DLD1 (cell line): ENCODE results near the gene DIAPH3.
"Not testable (repeated sequence)": the region's sequence is repeated elsewhere in the genome, so short reads cannot be mapped to it uniquely, and the experiment has no call there.

Source experiments
- in situ Hi-C: cut with HindIII; loops from 2 replicates; pipeline ENCODE4 v1.10.0; 2017; ENCODE audit warnings: low sequenced_read_pairs

The DIAPH3 gene, protein sequence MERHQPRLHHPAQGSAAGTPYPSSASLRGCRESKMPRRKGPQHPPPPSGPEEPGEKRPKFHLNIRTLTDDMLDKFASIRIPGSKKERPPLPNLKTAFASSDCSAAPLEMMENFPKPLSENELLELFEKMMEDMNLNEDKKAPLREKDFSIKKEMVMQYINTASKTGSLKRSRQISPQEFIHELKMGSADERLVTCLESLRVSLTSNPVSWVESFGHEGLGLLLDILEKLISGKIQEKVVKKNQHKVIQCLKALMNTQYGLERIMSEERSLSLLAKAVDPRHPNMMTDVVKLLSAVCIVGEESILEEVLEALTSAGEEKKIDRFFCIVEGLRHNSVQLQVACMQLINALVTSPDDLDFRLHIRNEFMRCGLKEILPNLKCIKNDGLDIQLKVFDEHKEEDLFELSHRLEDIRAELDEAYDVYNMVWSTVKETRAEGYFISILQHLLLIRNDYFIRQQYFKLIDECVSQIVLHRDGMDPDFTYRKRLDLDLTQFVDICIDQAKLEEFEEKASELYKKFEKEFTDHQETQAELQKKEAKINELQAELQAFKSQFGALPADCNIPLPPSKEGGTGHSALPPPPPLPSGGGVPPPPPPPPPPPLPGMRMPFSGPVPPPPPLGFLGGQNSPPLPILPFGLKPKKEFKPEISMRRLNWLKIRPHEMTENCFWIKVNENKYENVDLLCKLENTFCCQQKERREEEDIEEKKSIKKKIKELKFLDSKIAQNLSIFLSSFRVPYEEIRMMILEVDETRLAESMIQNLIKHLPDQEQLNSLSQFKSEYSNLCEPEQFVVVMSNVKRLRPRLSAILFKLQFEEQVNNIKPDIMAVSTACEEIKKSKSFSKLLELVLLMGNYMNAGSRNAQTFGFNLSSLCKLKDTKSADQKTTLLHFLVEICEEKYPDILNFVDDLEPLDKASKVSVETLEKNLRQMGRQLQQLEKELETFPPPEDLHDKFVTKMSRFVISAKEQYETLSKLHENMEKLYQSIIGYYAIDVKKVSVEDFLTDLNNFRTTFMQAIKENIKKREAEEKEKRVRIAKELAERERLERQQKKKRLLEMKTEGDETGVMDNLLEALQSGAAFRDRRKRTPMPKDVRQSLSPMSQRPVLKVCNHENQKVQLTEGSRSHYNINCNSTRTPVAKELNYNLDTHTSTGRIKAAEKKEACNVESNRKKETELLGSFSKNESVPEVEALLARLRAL

DNA sequence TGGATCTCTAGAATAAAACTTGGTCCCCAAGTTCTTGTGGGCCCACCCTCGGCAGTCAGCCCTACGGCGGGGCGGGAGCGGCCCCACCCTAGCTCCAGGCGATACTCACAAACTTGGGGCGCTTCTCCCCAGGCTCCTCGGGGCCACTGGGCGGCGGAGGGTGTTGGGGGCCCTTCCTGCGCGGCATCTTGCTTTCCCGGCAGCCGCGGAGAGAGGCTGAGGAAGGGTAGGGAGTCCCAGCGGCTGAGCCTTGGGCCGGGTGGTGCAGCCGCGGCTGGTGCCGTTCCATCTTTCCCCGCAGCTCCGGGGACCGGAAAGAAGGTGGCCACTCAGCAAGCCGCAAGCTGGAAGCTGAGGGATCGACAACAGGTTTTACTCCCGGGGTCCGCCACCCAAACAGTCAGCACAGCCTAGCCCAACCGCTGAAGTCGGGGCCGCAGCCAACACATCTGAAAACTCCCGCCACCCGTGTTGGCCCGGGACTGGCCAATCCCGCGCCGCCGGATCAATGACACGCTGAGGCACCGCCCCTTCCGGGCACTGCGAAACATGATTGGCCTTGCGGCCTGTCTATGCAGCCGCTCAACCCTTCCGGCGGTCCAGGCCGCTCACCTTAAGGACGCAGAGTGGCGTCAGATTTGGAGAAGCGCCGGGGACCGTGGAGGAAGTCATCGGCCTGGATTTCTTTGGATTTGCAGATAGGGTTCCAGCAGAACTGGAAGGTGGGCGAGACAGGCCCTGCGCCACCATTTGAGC lies at the start of gene DIAPH3:
DIAPH3 (minus strand) TSS at position 451 of the 756 bp plus-strand sequence; CDS start at position 289, 162 bp downstream.
- in situ Hi-C loops = no loop called here

DNA sequence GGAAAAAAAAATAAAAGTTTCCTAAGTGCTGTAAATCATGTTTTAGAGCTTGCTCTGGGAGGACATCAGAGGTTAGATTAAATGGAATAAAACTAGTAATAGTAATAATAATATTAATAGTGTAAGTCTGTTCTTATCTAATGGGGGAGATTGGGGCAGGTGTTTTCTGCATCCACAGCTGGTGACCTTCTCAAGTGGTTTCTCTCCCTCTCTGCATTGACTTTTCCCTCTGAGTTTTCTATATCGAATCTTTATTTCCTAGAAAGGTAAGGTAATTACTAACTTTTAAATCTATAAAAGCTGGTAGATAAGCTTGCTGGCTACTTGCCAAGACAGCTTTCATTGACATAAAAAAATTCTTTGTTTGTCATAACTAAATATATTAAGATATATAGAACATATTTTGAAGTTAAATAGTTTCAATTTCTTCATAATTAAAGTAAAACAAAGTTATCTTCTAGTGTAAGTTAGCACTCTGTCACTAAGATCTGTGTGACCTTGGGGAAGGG lies 49.6 kb upstream of the DIAPH3 start:
- in situ Hi-C loops = no loop called here

DNA sequence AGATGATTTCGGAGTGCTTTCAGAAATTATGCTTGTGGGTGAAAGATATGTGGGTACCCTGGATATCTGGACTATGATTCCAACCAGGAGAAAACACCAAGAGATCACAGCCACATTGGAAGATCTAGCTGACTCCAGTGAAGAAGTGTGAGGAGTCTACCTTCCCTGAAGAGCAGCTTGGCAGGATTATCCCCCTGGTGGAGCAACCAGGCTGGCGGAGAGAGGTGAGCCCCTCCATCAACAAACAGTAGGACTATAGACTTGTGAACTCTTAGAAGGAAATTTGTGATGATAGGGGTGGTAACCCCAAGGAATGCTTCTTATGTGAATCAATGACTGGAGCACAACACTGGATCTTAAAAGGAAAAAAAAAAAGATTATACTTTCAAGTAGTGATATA lies 47.8 kb upstream of the DIAPH3 start:
- in situ Hi-C loops = no loop called here

DNA sequence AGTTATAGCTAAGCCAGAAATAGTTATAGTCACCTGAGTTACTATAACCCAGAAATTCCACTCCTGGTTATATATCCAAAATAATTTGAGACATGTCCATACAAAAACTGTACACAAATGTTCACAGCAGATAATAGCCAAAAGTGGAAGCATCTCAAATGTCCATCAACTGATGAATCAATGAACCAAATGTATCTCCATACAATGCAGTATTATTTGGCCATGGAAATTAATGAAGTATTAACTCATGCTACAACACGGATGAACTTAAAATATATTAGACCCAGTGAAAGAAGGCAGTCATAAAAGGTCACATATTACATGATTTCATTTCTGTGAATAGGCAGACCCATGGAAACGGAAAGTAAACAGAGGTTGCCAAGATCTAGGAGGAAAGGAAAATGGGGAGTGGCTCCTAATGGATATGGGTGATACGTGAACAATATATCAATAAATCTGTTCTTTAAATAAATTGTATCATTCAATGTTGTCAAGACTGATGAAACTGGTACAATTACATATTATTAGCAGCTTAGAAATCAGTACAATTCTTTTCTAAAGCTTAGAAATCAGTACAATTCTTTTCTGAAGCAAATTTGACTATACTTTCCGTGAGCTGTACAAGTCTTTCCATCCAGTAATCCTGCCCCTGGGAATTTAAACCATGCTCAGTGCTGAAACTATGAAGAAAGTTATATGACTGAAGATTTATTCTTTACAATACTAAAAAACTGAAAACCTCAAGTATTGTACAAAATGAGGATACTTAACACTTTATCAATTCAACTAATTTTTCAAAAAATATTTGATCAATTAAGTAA lies 47.0 kb upstream of the DIAPH3 start:
- in situ Hi-C loops = no loop called here

DNA sequence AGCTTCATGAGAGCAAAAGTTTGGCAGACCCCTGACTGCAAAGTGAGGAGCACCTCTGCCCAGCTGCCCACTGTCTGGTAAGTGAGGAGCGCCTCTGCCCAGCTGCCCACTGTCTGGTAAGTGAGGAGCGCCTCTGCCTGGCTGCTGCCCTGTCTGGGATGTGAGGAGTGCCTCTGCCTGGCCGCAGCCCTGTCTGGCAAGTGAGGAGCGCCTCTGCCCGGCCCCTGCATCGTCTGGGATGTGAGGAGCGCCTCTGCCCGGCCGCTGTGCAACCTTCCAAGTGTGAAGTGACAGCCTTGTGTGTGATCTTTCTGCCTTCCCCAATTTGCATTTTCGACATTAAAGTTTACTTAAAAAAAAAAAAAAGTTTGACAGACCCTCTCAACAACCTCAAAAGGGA lies 41.8 kb upstream of the DIAPH3 start:
- in situ Hi-C loops = not testable (repeated sequence)

DNA sequence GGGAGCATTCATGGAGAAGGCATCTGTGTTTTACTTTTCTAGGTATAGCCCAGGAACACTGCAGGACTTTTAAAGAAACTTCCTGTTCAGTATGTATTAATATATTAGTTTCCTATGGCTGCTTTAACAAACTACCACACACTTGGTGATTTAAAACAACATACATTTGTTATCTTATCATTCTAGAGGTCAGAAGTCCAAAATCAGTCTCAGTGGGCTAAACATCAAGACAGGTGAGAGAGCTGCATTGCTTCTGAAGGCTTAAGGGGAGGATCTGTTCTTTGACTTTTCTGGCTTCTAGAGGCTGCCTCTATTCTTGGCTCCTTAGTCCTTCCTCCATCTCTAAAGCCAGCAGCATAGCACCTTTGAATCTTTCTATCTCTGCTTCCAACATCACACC lies 37.6 kb upstream of the DIAPH3 start:
- in situ Hi-C loops = no loop called here

DNA sequence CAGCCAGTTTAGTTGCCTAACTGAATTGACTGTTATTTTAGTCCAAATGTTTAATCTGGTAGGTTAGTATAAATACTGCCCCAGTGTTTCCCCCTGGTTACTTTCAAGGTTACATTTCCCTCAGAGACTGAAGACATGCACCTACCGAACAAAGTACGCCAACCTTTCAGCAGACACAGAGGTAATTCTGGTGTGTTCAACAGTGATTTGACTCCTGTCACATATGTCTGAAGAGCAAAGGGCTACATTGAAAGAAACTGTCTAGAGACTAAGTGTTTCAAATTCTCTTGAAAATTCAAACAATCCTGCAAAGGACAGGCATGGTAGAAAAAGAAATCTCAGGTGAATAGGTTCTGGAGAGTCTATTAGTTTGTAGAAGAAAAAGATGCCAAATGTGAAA lies 32.2 kb upstream of the DIAPH3 start:
- in situ Hi-C loops = not testable (repeated sequence)

DNA sequence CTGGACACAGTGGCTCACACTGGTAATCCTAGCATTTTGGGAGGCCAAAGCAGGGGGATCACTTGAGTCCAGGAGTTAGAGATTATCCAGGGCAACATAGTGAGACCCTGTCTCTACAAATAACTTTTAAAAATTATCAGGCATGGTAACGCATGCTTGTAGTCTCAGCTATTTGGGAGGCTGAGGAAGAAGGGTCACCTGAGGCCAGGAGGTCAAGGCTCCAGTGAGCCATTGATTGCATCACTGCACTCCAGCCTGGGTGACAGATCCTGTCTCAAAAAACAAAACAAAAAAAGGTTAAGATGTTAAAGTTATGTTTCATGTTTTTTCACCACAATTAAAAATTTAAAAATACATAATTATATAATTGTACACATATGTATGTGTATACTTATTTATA lies 19.2 kb upstream of the DIAPH3 start:
- in situ Hi-C loops = no loop called here

DNA sequence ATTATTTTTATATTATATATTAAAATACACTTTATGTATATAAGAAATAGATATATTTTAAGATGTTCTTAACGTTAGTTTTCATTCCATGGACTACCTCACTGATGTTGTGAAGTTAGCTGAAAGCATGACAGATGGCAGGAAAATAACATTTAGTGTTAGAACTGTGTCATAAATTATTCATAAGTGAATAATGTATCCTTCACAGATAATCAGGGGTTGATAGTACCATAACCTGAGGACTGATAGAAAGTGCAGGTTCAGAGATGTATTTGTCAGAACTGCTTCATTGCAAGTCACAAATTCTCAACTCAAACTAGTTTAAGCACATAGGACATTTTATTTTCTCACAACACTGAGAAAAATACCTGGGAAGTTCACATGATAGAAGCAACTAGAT lies 14.6 kb upstream of the DIAPH3 start:
- in situ Hi-C loops = no loop called here

DNA sequence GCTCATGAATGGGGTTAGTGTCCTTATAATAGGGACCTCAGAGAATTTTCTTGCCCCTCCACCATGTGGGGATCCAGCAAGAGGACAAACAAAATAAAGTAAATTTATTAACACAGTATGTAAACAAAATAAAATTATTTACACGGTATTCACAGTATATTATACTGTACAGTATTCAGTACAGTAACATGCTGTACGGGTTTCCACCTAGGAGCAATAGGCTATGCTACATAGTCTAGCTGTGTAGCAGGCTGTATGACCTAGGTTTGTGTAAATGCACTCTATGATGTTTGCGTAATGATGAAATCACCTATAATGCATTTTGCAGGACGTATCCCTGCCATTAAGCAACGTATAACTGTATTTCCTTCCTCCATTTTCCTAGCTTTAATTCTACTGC lies 11.8 kb upstream of the DIAPH3 start:
- in situ Hi-C loops = no loop called here

DNA sequence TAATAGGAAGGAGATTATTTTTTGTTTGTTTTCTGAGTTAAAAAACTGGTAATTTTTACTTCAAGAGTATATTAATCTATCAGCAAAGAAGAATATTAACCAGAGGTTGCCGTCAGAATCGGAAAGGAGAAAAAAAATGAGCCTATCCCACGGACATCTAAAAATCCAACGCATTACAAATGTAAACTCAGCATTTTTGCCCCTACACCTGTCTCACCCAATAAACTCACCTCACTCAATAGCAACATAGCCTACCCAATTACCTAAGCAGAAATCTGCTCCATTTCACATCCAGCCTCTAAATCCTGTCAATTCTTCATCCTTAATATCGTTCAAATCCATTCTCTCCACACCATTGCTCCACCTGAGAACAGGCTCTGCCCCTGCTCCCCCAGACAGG lies 10.4 kb upstream of the DIAPH3 start:
- in situ Hi-C loops = no loop called here

DNA sequence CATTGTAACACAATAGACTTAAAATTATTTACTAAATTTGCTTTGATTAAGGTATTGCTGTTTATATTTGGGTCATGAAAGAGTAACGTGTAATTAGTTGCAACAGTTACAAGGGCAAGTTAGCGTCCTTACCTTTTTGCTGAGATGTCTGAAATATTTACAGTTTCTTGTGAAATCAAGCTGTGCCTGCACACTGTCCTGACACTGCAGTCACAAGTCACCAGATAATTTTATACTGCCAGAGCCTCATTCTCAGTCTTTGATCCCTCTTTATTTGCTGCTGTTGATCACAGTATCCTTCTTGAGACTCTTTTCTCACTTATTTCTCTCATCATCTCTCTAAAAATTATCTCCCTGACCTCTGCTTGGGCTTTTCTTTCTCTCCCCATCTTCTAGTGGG lies 8.4 kb upstream of the DIAPH3 start:
- in situ Hi-C loops = no loop called here

DNA sequence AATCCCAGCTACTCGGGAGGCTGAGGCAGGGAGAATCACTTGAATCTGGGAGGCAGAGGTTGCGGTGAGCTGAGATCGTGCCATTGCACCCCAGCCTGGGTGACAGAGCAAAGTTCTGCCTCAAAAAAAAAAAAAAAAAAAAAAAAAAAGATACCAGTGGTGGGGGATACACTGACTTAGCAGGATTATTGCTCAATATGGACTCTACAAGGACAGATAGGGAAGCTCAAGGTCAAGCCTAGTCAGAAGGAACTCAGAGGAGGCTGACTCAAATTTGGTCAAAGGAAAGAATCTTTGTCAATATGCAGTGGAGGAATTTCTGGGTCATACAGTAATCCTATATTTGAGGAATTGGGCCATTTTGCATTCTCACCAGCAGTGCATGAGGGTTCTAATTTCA lies 6.7 kb upstream of the DIAPH3 start:
- in situ Hi-C loops = no loop called here

DNA sequence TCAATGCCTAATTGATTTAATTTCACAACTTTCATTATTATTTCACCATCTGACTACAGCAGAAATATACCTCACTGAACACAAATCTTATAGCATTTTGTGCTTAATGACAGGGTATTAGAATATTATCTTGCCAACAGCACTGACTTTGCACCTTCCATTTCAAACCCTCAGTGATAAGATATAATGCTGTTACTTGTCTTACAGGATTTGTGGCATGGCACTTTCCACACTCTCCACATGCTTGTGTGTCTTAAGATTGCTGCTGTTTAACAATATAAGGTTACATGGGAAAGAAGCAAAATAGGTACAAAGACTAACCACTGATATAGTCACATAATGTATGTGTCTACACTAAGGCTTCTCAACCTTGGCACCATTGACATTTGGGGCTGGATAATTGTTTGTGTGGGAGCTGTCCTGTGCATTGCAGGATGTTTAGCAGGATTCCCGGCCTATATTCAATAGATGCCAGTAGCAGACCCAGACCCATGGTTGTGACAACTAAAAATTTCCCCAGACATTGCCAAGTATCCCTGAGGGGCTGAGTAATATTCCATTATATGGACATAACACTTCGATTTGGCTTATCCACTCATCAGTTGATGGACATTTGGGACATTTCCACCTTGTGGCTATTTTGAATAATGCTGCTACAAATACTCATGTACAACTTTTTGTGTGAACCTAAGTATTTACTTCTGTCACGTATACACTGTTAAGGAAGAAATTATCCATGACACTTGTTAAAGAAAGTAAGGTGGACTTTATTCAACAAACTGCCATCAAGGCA lies 5.7 kb upstream of the DIAPH3 start:
- in situ Hi-C loops = no loop called here

DNA sequence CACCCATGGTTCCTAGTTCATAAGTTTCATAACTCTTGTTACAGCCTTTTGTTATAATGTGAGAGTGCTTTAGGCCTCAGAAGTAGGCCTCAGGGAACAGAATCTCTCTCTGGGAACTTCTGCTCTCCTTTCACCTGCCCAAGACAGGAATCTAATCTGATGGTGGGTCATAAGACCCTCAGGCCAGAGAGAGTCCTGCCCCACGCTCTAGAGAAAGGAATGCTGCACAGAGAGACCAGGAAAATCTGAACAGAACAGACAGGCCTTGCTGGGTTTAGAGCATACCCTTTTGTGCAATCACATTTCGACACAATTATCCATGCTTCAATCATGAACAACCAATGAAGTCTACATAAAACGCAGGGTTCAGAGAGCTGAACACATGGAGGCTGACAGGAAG lies 3.4 kb upstream of the DIAPH3 start:
- in situ Hi-C loops = no loop called here

DNA sequence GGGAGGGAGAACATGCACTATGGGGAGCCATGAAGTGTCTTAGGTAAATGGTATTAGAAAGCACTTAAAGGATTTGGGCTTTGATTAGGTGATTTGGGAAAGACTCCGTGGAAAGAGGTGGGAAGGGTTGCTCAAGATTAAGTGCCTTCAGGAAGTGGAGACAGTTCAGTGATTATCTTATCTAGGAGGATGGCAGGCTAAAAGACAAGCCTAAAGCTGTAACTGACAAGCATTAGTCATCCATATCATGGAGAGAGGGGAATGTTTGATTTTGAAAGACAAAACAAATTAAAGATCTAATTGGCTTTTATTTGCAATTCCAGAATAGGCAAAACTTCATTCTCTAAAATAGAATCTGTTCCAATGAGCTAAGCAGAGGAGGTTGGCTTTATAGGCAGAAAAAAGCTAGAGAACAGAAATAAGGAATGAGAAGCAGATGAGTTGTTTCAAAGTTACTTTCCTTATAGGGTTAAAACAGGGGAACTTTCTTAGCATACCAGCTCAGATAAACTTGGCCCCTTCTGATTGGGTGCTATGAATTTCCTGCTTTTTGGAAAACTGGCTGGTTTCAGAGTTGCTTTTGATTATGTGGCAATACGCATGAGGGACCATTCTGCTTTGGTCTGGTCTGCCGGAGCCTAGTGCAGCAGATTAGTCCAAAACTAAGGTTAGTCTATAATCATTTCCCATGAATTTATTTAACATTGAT lies 1.8 kb upstream of the DIAPH3 start:
- in situ Hi-C loops = no loop called here

DNA sequence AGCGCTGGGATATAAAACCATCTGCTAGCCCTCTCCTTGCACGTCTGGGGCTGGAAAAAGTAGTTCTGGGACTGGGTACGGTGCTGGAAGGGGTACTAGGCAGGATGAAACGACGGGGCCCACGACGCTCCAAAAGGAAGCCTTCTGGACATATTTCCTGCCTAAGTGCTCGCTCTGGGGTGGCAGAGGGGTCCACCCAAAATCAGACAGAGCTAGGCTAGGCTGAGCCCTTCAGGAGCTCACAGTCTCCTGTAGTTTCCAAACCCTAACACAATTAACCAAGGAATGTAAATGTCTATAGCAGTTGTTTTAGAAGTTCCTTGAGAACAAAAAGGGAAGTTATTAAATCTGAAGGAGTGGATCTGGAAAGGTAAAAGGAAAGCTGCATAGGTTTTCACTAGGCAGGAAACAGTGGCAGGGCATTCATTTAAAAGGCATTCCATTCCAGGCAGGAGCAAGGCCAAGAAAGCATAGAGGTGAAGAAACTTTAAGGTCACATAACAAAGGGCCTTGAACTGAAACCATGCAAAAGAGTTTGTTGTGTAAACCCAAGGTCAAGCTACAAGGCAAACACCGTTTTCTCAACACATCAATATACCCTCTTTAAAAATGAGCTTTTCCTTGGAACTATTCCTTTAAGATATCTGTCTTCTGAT lies 634 bp upstream of the DIAPH3 start:
- in situ Hi-C loops = no loop called here

DNA sequence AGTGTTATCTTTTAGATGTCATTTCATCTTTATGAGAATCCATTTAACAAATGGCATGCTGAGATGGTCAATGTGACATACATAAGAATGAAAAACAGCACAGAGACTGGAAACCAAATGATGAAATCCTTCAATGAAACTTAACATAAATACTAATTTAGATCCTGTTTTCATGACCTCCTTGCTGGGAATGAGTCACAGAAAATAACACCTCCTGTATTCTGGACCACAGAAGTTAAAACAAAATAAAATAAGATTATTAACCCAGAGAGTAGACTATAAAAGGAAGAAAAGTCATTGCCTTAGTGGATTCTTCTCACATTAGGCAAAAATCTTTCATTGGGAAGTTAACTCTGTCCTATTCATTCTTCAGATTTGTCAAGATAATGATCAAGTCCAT lies 1.6 kb downstream of the DIAPH3 start:
- in situ Hi-C loops = no loop called here
